GM19467 (cell line): Measurements from ENCODE around the gene RHEBL1.
"Not testable (repeated sequence)": the region's sequence is repeated elsewhere in the genome, so short reads cannot be mapped to it uniquely, and the experiment has no call there.

ENCODE experiments used
- ATAC-seq: cut with Tn5 transposase; IDR thresholded peaks from one replicate; pipeline ENCODE4 v1.9.1; 2021; ENCODE audit warnings: mild to moderate bottlenecking, moderate library complexity; ENCODE audit not compliant: unreplicated experiment

Gene RHEBL1

GRCh38 chr12:49089821-49090773, 20.3 kb upstream of the RHEBL1 start:
- ATAC-seq, result no peak

- ATAC-seq, result no peak
Observed at GRCh38 chr12:49088932-49089330, 19.2 kb upstream of the RHEBL1 start.

GRCh38 chr12:49088150-49088931, 18.6 kb upstream of the RHEBL1 start:
- peak; percentile 74 for ATAC-seq

GRCh38 chr12:49086116-49086515, 16.3 kb upstream of the RHEBL1 start:
- no peak for ATAC-seq

- ATAC-seq, result no peak
Observed at GRCh38 chr12:49084438-49084837, 14.7 kb upstream of the RHEBL1 start.

GRCh38 chr12:49079793-49080192, 10.0 kb upstream of the RHEBL1 start:
- no peak for ATAC-seq

GRCh38 chr12:49070971-49071370, 1.2 kb upstream of the RHEBL1 start:
- no peak for ATAC-seq

- no peak for ATAC-seq
Observed at GRCh38 chr12:49068879-49069506, 786 bp downstream of the RHEBL1 start.

- no peak for ATAC-seq
Observed at GRCh38 chr12:49066120-49066519, 3.7 kb downstream of the RHEBL1 start.

- no peak for ATAC-seq
Observed at GRCh38 chr12:49064767-49065152, 5.0 kb downstream of the RHEBL1 start.

GRCh38 chr12:49061916-49062315, 7.9 kb downstream of the RHEBL1 start:
- not testable (repeated sequence) for ATAC-seq

- no peak for ATAC-seq
Observed at GRCh38 chr12:49061157-49061650, 8.6 kb downstream of the RHEBL1 start.

GRCh38 chr12:49060237-49061156, 9.3 kb downstream of the RHEBL1 start, which contains the start of gene KMT2D:
Gene KMT2D, minus strand, starts transcription at chr12:49060794. Its CDS starts 5,470 bp downstream, at chr12:49055324.
- ATAC-seq, result peak; percentile 44

GRCh38 chr12:49059299-49060171, 10.2 kb downstream of the RHEBL1 start:
- ATAC-seq, result peak; percentile 12

- ATAC-seq, result no peak
Observed at GRCh38 chr12:49059045-49059298, 10.8 kb downstream of the RHEBL1 start.

GRCh38 chr12:49058366-49059044, 11.3 kb downstream of the RHEBL1 start:
- ATAC-seq, result no peak

- ATAC-seq, result no peak
Observed at GRCh38 chr12:49057888-49058287, 11.9 kb downstream of the RHEBL1 start.

GRCh38 chr12:49055978-49056754, 13.6 kb downstream of the RHEBL1 start:
- ATAC-seq, result peak; percentile 45
